Right atrium auricular region (tissue), 2 donors: ENCODE results near the gene FLOT2. TPM values are rescaled to one million over a fixed set of nuclear protein-coding genes. Genes with fewer than 3 reads are reported as not detected.

ENCODE experiments used
- DNase-seq: peaks from one replicate; pipeline ENCODE4 v3.0.0-alpha.2; 2019; ENCODE audit warnings: low spot score
- H3K27ac ChIP-seq, 2 donors: fragments of 200-600 bp; sonication (generic); 1 replicate in 1 of 2; 2 replicates in 1 of 2; pipeline ENCODE4 v1.5.1; 2016 to 2019
- H3K27me3 ChIP-seq, 2 donors: fragments of 200-600 bp; sonication (generic); one replicate each; pipeline versions ENCODE4 v1.5.1 to v1.6.0; 2017 to 2019
- H3K36me3 ChIP-seq: fragments of 200-600 bp; sonication (generic); one replicate; pipeline ENCODE4 v1.5.1; 2016
- H3K4me1 ChIP-seq, 2 donors: fragments of 200-600 bp; sonication (generic); one replicate each; pipeline versions ENCODE4 v1.5.1 to v1.6.0; 2017 to 2019
- H3K4me3 ChIP-seq, 2 donors: fragments of 200-600 bp; sonication (generic); 1 replicate in 1 of 2; 2 replicates in 1 of 2; pipeline ENCODE4 v1.5.1; 2017 to 2019; ENCODE audit warnings: mild to moderate bottlenecking in 1 of 2, moderate library complexity in 1 of 2
- H3K9me3 ChIP-seq, 2 donors: fragments of 200-600 bp; sonication (generic); one replicate each; pipeline ENCODE4 v1.5.1; 2019
- microRNA counts, 2 donors: library from miRNA; unstranded; fragments of <30 nt; microRNA quantifications; one replicate each; lab custom pipeline; 2016 to 2017
- microRNA-seq, 2 donors: library from miRNA; unstranded; fragments of <30 nt; microRNA quantifications; one replicate each; pipeline ENCODE4, GENCODE V29; 2016 to 2017; ENCODE audit warnings: borderline number of aligned reads in 2 of 2, borderline replicate concordance in 1 of 2
- total RNA-seq, 2 donors: library from RNA; depleted of rRNA; stranded (reverse); fragments of >200 nt; gene quantifications; one replicate each; pipeline ENCODE4 v1.1.0, GENCODE V29; 2016
- TF ChIP-seq, protein P1 (sequence below), 2 donors: fragments of 200-600 bp; sonication (generic); IDR thresholded peaks; one replicate each; pipeline ENCODE4 v1.5.1; 2019; ENCODE audit warnings: antibody characterized with exemption in 2 of 2

The FLOT2 gene
- total RNA-seq, 2 donors from 2014 or later = 52.8 to 57.7 TPM

DNA sequence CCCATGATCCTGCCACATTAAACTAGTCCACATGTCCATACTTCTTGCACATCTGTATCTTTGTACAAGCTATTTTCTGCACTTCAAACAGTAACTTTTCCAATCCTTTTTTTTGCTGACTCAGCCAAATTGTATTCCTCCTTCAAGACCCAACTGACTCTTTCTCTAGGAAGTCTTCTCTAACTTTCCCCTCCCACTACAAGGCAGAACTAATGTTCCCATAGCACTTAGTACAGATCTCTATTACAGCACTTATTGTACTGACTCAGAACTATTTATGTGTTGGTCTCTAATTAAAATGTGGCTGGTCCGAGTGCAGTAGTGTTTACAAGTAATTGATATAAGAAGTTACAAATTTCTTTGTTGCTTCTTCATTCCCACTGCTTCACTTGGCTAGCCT, 63.1 kb downstream of the FLOT2 start:
- Histone ChIP-seq H3K4me1 (no peaks in the 10 kb centered on the region), H3K27me3 (no peaks in the 10 kb centered on the region), H3K27ac (no peak overlapping the region), H3K36me3 (no peaks in the 10 kb centered on the region), H3K4me3 (no peak overlapping the region), H3K9me3 (no peaks in the 10 kb centered on the region)
- TF ChIP-seq, protein P1, sequence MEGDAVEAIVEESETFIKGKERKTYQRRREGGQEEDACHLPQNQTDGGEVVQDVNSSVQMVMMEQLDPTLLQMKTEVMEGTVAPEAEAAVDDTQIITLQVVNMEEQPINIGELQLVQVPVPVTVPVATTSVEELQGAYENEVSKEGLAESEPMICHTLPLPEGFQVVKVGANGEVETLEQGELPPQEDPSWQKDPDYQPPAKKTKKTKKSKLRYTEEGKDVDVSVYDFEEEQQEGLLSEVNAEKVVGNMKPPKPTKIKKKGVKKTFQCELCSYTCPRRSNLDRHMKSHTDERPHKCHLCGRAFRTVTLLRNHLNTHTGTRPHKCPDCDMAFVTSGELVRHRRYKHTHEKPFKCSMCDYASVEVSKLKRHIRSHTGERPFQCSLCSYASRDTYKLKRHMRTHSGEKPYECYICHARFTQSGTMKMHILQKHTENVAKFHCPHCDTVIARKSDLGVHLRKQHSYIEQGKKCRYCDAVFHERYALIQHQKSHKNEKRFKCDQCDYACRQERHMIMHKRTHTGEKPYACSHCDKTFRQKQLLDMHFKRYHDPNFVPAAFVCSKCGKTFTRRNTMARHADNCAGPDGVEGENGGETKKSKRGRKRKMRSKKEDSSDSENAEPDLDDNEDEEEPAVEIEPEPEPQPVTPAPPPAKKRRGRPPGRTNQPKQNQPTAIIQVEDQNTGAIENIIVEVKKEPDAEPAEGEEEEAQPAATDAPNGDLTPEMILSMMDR (IDR thresholded peaks at IDR 0.05) = no peak
- no peak for DNase-seq

MicroRNAs encoded within 50 kb of the gene (microRNA counts, 767-probe panel; counts per million panel counts)
- 2,906 to 6,621 counts per million in 2 donors for microRNA hsa-miR-144-3p (lab: Ali Mortazavi, UCI)
- microRNA hsa-miR-451a (lab: Ali Mortazavi, UCI) = 4,216 to 11,720 counts per million in 2 donors

Small RNA genes lying within 50 kb of the gene (microRNA-seq; reads per million reads assigned to microRNA genes)
- gene MIR451B = 0 reads per million in 2 donors

Other genes with a start within 250 kb of the FLOT2 start
- 10 to 100 TPM; 23.0 to 32.5 TPM for gene SDF2, start 235.8 kb downstream of the FLOT2 start, total RNA-seq
- gene SUPT6H, start 235.5 kb downstream of the FLOT2 start, total RNA-seq = 10 to 100 TPM; 28.5 to 45.4 TPM
- 1 to 10 TPM in 1 of 2 donors, under 1 TPM in 1; 0.94 to 1.4 TPM for gene PROCA1, start 185.8 kb downstream of the FLOT2 start, total RNA-seq
- gene RAB34, start 179.9 kb downstream of the FLOT2 start, total RNA-seq = 100 to 1,000 TPM in 1 of 2 donors, 10 to 100 TPM in 1; 55.8 to 139 TPM
- 100 to 1,000 TPM; 231 to 505 TPM for gene RPL23A, start 177.7 kb downstream of the FLOT2 start, total RNA-seq
- 1 to 10 TPM in 1 of 2 donors, not detected in 1; 1.7 TPM for gene TLCD1, start 171.5 kb downstream of the FLOT2 start, total RNA-seq
- 1 to 10 TPM; 1.0 to 1.1 TPM for gene NEK8, start 168.9 kb downstream of the FLOT2 start, total RNA-seq
- 1 to 10 TPM; 3.3 to 6.7 TPM for gene TRAF4, start 153.7 kb downstream of the FLOT2 start, total RNA-seq
- gene FAM222B, start 54.9 kb downstream of the FLOT2 start, total RNA-seq = 10 to 100 TPM; 26.5 to 30.0 TPM
- 10 to 100 TPM; 32.0 to 51.4 TPM for gene ERAL1, start 42.7 kb downstream of the FLOT2 start, total RNA-seq
- 1 to 10 TPM; 2.5 to 3.9 TPM for gene DHRS13, start 5.3 kb upstream of the FLOT2 start, total RNA-seq
- 10 to 100 TPM; 19.6 to 35.7 TPM for gene PHF12, start 53.8 kb upstream of the FLOT2 start, total RNA-seq
- under 1 TPM in 1 of 2 donors, not detected in 1; 0.35 TPM for gene SEZ6, start 108.3 kb upstream of the FLOT2 start, total RNA-seq
- gene PIPOX, start 145.4 kb upstream of the FLOT2 start, total RNA-seq = under 1 TPM; 0.37 to 0.79 TPM